HEK293 (cell line): ENCODE measurements around the gene DIP2C.

Source experiments
- KLF1 ChIP-seq: fragments of 450-650 bp; formaldehyde crosslinking; IDR thresholded peaks from 2 replicates; pipeline ENCODE4 v1.5.1; 2016; ENCODE audit warnings: missing biosample characterization, missing genetic modification characterization
- REPIN1 ChIP-seq: fragments of 450-650 bp; formaldehyde crosslinking; IDR thresholded peaks from 2 replicates; pipeline ENCODE4 v1.5.1; 2017; ENCODE audit warnings: missing biosample characterization, missing genetic modification characterization, low read depth
- SETDB1 ChIP-seq: IDR thresholded peaks from one replicate; pipeline ENCODE4 v1.6.1; 2017; ENCODE audit warnings: mild to moderate bottlenecking, low read length, moderate library complexity, mixed read lengths; ENCODE audit not compliant: insufficient read length
- ZNF223 ChIP-seq: fragments of 450-650 bp; formaldehyde crosslinking; IDR thresholded peaks from 2 replicates; pipeline ENCODE4 v1.5.1; 2016; ENCODE audit warnings: missing biosample characterization, missing genetic modification characterization
- ZNF274 ChIP-seq, 2 experiments: fragments of 200-500 bp in 1 of 2; fragments of 450-650 bp in 1 of 2; sonication (Bioruptor generic) in 1 of 2; formaldehyde crosslinking in 1 of 2; IDR thresholded peaks; 2 replicates each; pipeline versions ENCODE4 v1.5.1 to v1.6.1; 2014 to 2016; ENCODE audit warnings: borderline replicate concordance in 1 of 2, inconsistent platforms in 1 of 2, low read length in 1 of 2, missing biosample characterization in 1 of 2, missing genetic modification characterization in 1 of 2

DNA sequence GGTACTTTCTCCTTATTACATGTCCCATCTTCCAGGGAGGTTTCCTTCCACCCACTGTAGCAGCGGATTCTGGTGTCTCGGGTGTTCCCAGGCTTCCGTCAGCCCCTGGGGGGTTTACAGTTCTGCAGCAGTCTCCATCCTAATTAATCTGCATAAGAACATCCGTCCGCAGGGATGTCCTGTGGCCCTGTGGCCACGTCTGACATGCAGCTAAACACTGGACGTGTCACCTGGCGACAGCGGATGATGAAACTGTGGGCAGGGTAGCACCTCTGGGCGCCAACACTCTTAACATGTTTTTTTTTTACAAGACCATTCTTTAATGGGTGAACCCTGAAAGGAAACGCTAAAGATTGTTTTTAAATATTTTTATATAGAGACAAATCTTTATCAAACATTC is 58.2 kb downstream of the DIP2C start:
- TF ChIP-seq ZNF274 (IDR thresholded peaks at IDR 0.05; ENCODE audit: low read length) (no peak), ZNF274 (tag by site-specific recombination; IDR thresholded peaks at IDR 0.05; ENCODE audit: borderline replicate concordance) (no peak), ZNF223 (tag by site-specific recombination) (no peak), KLF1 (tag by site-specific recombination) (no peak), REPIN1 (tag by site-specific recombination) (no peak), SETDB1 (no peak)
